Activated CD8-positive, alpha-beta T cell treated with anti-CD3 and anti-CD28 coated beads, Interleukin-2, amount 10 ng/mL, durations not matched to agents 7 days and 5 days (primary cell): ENCODE measurements around the gene FYTTD1. TPM values are rescaled to one million over a fixed set of nuclear protein-coding genes. Genes with fewer than 3 reads are reported as not detected.
"Not testable (repeated sequence)": the region's sequence is repeated elsewhere in the genome, so short reads cannot be mapped to it uniquely, and the experiment has no call there.

Experiments used
- ATAC-seq: fragments of 150-1000 bp; cut with Tn5 transposase; one replicate; pipeline ENCODE4 v1.10.0; 2021; ENCODE audit warnings: moderate library complexity
- CTCF ChIA-PET: fragments of 350-600 bp; sonication (Branson Sonifier 250); formaldehyde crosslinking; loops from one replicate; lab custom pipeline; 2021; ENCODE audit warnings: antibody characterized with exemption; lab: Charles Lee
- POLR2A ChIA-PET: fragments of 350-600 bp; sonication (Branson Sonifier 250); formaldehyde crosslinking; loops from one replicate; lab custom pipeline; 2021; ENCODE audit warnings: antibody characterized with exemption; lab: Charles Lee
- DNase-seq: peaks from one replicate; pipeline ENCODE4 v3.0.0-alpha.2; 2020
- H3K27ac Mint-ChIP-seq: one replicate; pipeline ENCODE4 v1.8.0; 2021; ENCODE audit warnings: mild to moderate bottlenecking, mixed read lengths
- H3K27me3 Mint-ChIP-seq: one replicate; pipeline ENCODE4 v1.8.0; 2021; ENCODE audit warnings: low read depth, mixed read lengths
- H3K36me3 Mint-ChIP-seq: one replicate; pipeline ENCODE4 v1.8.0; 2021; ENCODE audit warnings: low read depth, mixed read lengths
- H3K4me1 Mint-ChIP-seq: one replicate; pipeline ENCODE4 v1.8.0; 2021; ENCODE audit warnings: low read depth, mixed read lengths
- H3K4me3 Mint-ChIP-seq: one replicate; pipeline ENCODE4 v1.8.0; 2021; ENCODE audit warnings: mild to moderate bottlenecking, mixed read lengths
- H3K9me3 Mint-ChIP-seq: one replicate; pipeline ENCODE4 v1.8.0; 2022; ENCODE audit warnings: mixed read lengths; ENCODE audit not compliant: insufficient read depth
- total RNA-seq, 2 experiments: library from RNA; stranded (reverse); gene quantifications; one replicate each; pipeline ENCODE4 v1.2.3, GENCODE V29; 2021

FYTTD1 gene, protein sequence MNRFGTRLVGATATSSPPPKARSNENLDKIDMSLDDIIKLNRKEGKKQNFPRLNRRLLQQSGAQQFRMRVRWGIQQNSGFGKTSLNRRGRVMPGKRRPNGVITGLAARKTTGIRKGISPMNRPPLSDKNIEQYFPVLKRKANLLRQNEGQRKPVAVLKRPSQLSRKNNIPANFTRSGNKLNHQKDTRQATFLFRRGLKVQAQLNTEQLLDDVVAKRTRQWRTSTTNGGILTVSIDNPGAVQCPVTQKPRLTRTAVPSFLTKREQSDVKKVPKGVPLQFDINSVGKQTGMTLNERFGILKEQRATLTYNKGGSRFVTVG
- total RNA-seq = 10 to 100 TPM; 38.4 to 41.8 TPM

DNA sequence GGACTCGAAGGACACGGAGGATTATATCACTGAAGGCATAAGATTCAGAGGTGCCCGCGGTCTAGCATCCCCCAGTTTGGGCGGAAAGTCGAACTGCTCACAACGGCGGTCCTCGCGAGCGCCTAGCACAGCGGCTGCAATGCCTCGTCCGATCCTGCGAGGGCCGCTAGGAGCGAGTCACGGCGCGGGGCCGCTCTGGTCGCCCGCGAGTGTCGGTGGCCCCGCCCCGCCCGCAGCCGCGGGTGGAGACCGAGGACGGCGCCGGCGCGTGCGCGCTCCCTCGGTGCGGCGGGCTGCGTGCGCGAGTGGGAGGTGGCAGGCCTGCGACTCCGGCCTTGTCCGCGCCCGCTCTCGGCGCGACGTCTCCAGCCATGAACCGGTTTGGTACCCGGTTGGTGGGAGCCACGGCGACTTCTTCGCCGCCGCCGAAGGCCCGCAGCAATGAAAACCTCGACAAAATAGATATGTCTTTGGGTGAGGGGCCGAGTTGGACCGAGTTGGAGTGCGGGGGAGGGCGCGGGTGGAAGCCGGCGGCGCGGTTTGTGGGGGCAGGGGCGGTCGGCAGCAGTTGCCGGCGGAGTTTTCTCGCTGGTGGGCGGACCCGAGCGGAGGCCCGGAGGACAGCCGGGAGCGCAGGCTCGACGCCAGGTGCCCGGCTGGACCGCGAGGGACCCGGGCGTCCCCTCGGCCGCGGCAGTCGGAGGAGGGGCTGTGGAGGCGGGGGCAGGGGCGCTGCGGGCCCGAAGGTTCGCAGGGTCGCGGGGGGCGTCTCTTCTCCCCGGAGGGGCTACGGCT is at the start of gene FYTTD1:
TSS of gene FYTTD1 (plus strand) at position 283 of the 795 bp plus-strand sequence. CDS start at position 372, 89 bp downstream.
- peak within 1 kb of the TSS; percentile 87 for H3K4me3 Mint-ChIP-seq

DNA sequence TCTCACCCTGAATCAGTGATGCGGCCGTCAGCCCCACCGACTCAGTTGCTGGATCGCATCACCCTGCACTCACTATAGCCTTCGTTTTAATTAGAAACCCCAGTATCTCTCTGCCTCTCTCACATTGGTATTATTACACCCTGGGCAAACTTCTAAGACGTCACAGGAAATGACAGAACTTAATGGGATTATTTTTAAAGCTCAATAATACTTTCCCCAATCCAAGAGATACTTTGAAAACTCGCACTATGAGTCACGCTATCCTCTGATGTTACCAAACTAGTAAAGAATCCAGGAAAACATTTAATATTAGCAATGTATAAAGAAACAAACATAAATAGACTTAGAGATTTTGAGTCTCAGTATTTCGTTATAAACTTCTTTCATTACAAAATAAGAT is 49.6 kb upstream of the FYTTD1 start:
- no peak for ATAC-seq
- DNase-seq = no peak
- H3K4me1 Mint-ChIP-seq = peaks cover 7% of the 10 kb centered on the region
- H3K36me3 Mint-ChIP-seq = peaks cover 72% of the 10 kb centered on the region
- CTCF ChIA-PET = no interaction called here
- no peak overlapping the region for H3K4me3 Mint-ChIP-seq
- POLR2A ChIA-PET = no interaction called here
- no peak overlapping the region for H3K27ac Mint-ChIP-seq
- no peaks in the 10 kb centered on the region for H3K9me3 Mint-ChIP-seq
- H3K27me3 Mint-ChIP-seq = no peaks in the 10 kb centered on the region

More for the DNA sequence above, at the start of gene FYTTD1:
- peaks cover 2% of the 10 kb centered on the region for H3K27me3 Mint-ChIP-seq
- H3K9me3 Mint-ChIP-seq = no peaks in the 10 kb centered on the region
- DNase-seq (peak; percentile 85), ATAC-seq (peak; percentile 89)
- H3K27ac Mint-ChIP-seq = peak within 1 kb of the TSS; percentile 89
- ChIA-PET CTCF (interaction anchor here (0.8 to 1.5 kb wide), 9 partner anchors 12 to 151 kb away, joined by 3 to 6 read pairs (median 4); partner anchors contain the start of genes LRCH3 and RUBCN), POLR2A (interaction anchor here (0.6 to 2.0 kb wide), 5 partner anchors 14 to 42 kb away, joined by 3 to 12 read pairs (median 6); partner anchors contain the start of gene LRCH3)
- H3K4me1 Mint-ChIP-seq = peaks cover 36% of the 10 kb centered on the region
- H3K36me3 Mint-ChIP-seq = no peaks in the 10 kb centered on the region

DNA sequence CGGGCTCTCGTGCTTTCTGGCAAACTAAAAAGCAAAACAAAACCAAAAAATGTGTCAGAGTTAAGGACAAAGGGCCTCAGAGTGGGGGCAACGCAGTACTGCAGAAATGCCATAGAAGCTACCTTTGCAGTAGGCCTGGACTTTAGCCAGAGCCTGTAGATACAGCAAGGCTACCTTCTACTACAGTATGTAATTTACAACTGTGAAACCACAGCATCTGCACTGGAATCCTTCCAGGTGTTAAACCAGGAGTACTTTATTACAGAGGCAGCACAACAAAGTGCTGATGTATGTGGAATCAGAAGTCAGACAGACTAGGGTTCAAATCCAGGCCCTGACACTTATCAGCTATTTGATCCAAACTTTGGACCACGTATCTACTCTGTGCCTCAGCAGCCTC is 47.8 kb upstream of the FYTTD1 start:
- Mint-ChIP-seq H3K9me3 (no peaks in the 10 kb centered on the region), H3K36me3 (peaks cover 66% of the 10 kb centered on the region), H3K27ac (no peak overlapping the region), H3K27me3 (no peaks in the 10 kb centered on the region), H3K4me3 (no peak overlapping the region), H3K4me1 (peaks cover 8% of the 10 kb centered on the region)
- POLR2A ChIA-PET = no interaction called here
- CTCF ChIA-PET = interaction anchor here (1.0 kb wide), 1 partner anchor 49 kb away, joined by 4 read pairs; no protein-coding TSS in a partner anchor
- ATAC-seq (no peak), DNase-seq (no peak)

DNA sequence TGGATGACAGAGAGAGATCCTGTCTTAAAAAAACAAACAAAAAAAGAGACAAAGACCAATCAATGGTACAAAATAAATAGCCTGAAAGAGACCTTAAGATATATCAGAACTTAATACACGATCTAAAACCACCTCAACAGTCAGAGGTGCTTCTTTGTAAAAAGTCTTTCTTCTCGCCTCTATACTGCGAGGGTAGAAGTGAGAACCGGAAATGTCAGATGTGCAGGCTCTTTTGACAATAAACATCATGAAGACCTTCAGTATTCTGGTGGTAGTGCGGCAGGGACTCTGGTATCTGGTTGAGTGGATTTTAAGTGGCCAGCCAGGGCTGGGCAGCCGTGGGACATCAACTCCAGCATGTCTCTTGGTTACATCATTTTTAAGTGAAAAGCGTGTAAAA is 43.0 kb upstream of the FYTTD1 start:
- no peaks in the 10 kb centered on the region for H3K9me3 Mint-ChIP-seq
- no peak overlapping the region for H3K4me3 Mint-ChIP-seq

DNA sequence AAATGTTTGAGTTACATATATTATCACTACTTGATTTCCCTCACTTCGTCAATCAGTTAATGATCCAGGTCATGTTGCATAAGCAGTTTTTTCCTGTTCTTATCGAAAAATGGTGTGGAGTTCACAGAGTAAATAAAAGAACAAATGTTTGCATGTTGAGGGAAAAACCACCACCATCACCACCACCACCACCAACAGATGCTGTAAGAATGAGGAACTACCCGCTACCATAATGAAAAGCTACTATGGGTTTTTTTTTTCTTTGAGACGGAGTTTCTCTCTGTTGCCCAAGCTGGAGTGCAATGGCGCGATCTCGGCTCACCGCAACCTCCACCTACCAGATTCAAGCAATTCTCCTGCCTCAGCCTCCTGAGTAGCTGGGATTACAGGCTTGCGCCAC is 40.5 kb upstream of the FYTTD1 start:
- CTCF ChIA-PET = no interaction called here
- Mint-ChIP-seq H3K27me3 (no peaks in the 10 kb centered on the region), H3K36me3 (peaks cover 29% of the 10 kb centered on the region), H3K27ac (no peak overlapping the region), H3K9me3 (no peaks in the 10 kb centered on the region), H3K4me1 (peaks cover 29% of the 10 kb centered on the region), H3K4me3 (no peak overlapping the region)
- ATAC-seq (no peak), DNase-seq (no peak)
- POLR2A ChIA-PET = no interaction called here

More for the DNA sequence above, 43.0 kb upstream of the FYTTD1 start:
- Mint-ChIP-seq H3K36me3 (peaks cover 36% of the 10 kb centered on the region), H3K27ac (no peak overlapping the region), H3K27me3 (no peaks in the 10 kb centered on the region), H3K4me1 (peaks cover 11% of the 10 kb centered on the region)
- CTCF ChIA-PET = no interaction called here
- no peak for ATAC-seq
- POLR2A ChIA-PET = no interaction called here
- DNase-seq = no peak

DNA sequence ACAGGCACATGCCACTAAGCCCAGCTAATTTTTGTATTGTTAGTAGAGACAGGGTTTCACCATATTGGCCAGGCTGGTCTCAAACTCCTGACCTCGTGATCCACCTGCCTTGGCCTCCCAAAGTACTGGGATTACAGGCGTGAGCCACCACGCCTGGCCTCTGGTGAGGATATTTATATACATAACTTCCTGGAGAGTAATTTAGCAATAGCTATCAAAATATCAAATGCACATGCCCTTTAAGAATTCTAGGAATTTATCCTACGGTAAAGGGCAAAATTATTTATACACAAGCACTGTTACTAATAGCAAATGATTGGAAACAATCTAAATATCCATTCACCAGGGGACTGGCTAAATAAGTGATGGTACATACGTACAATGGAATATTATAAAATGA is 38.7 kb upstream of the FYTTD1 start:
- Mint-ChIP-seq H3K36me3 (peaks cover 30% of the 10 kb centered on the region), H3K27ac (peak overlapping the region; percentile 22), H3K4me1 (peaks cover 36% of the 10 kb centered on the region)
- POLR2A ChIA-PET, H3K4me3 Mint-ChIP-seq, ATAC-seq, DNase-seq, H3K27me3 Mint-ChIP-seq, H3K9me3 Mint-ChIP-seq: not testable (repeated sequence)
- CTCF ChIA-PET = interaction anchor here (1.0 to 1.5 kb wide), 2 partner anchors 28 to 40 kb away, joined by 3 read pairs; no protein-coding TSS in a partner anchor

DNA sequence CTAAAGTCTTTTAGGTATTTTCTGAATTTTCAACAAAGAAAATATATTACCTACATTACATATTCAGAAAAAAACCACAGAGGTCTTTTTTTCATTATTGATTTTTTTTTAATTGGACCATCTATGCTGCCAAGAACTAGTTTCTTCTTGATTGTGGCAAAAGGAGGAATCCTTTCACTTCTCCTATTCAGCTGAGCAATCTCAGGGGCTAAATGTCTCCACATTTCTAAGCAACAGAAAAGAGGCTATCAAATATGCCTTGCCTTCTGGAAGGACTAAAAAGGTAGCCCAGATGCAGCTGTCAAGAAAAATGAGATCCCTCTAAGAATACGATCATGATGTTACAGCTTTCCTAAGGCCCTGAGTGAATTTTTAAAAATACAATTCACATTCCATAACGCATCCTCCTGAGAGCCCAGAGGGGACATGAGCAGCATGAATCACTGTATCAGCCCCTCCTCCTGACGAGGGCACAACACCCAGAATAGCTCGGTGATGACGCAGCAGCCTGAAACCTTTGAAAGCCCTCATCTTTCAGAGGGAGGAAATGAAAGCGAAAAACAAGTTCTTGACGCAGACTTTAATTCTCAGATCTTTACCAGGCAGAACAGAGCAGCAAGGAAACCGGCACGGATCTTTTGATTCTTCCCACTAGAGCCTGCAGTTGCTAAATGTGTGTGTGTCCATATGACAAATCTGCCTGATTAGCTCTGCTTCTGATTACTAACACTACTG is 37.5 kb upstream of the FYTTD1 start:
- DNase-seq (peak; percentile 92), ATAC-seq (peak; percentile 100)

DNA sequence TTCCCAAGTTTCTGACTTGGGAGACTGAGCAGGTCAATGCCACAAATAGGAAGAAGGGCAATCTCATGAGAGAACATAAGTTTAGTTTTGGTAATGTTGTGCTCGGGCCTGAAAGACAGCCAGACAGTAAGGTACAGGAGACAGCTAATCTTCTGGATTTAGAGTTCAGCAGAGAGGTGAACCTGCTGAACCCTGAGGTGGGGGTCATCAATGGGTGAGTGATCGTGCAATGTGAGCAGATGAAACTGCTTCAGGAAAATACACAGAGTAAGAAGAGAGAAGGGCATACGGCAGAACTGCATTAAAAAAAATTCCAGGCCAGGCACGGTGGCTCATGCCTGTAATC is 36.2 kb upstream of the FYTTD1 start:
- no peak for DNase-seq
- H3K4me1 Mint-ChIP-seq = peaks cover 38% of the 10 kb centered on the region
- ATAC-seq = no peak
- POLR2A ChIA-PET = interaction anchor here (1.9 to 3.6 kb wide), 3 partner anchors 22 to 416 kb away, joined by 4 to 24 read pairs (median 14); partner anchors contain the start of genes LRCH3 and RUBCN
- no peaks in the 10 kb centered on the region for H3K27me3 Mint-ChIP-seq
- CTCF ChIA-PET = interaction anchor here (3.8 kb wide), 1 partner anchor 114 kb away, joined by 17 read pairs; no protein-coding TSS in a partner anchor
- H3K36me3 Mint-ChIP-seq = peaks cover 45% of the 10 kb centered on the region
- peak overlapping the region; percentile 98 for H3K27ac Mint-ChIP-seq
- no peaks in the 10 kb centered on the region for H3K9me3 Mint-ChIP-seq
- no peak overlapping the region for H3K4me3 Mint-ChIP-seq

More for the DNA sequence above, 37.5 kb upstream of the FYTTD1 start:
- ChIA-PET POLR2A (interaction anchor here (1.0 to 3.6 kb wide), 6 partner anchors 21 to 414 kb away, joined by 3 to 24 read pairs (median 4); partner anchors contain the start of genes LRCH3 and RUBCN), CTCF (interaction anchor here (1.0 to 3.8 kb wide), 4 partner anchors 18 to 113 kb away, joined by 3 to 17 read pairs (median 3); partner anchors contain the start of genes FYTTD1 and RUBCN)
- no peaks in the 10 kb centered on the region for H3K9me3 Mint-ChIP-seq
- H3K27me3 Mint-ChIP-seq = no peaks in the 10 kb centered on the region
- H3K36me3 Mint-ChIP-seq = peaks cover 36% of the 10 kb centered on the region
- H3K27ac Mint-ChIP-seq = peak overlapping the region; percentile 98
- peaks cover 38% of the 10 kb centered on the region for H3K4me1 Mint-ChIP-seq
- H3K4me3 Mint-ChIP-seq = peak overlapping the region; percentile 77

DNA sequence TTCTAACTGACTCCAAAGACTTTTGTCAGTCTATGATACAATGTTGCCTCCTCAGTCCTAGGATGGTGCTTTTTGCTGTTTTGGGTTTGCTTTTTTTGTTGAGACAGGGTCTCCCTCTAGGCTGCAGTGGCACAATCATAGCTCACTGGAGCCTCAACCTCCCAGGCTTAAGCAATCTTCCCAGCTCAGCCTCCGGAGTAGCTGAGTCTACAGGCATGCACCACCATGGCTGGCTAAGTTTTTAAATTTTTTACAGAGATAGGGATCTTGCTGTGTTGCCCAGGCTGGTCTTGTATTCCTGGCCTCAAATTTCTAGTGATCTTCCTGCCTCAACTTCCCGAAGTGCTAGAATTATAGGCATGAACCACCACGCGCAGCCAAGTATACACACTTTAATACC is 35.4 kb upstream of the FYTTD1 start:
- ChIA-PET CTCF (interaction anchor here (0.6 to 3.8 kb wide), 3 partner anchors 10 to 115 kb away, joined by 3 to 17 read pairs (median 3); no protein-coding TSS in a partner anchor), POLR2A (interaction anchor here (3.6 kb wide), 1 partner anchor 77 kb away, joined by 24 read pairs; the partner anchor contains the start of gene LRCH3)
- H3K36me3 Mint-ChIP-seq = peaks cover 41% of the 10 kb centered on the region
- ATAC-seq (no peak), DNase-seq (no peak)
- H3K27me3 Mint-ChIP-seq = no peaks in the 10 kb centered on the region
- peaks cover 34% of the 10 kb centered on the region for H3K4me1 Mint-ChIP-seq
- no peak overlapping the region for H3K4me3 Mint-ChIP-seq
- H3K9me3 Mint-ChIP-seq = no peaks in the 10 kb centered on the region
- H3K27ac Mint-ChIP-seq = peak overlapping the region; percentile 46

DNA sequence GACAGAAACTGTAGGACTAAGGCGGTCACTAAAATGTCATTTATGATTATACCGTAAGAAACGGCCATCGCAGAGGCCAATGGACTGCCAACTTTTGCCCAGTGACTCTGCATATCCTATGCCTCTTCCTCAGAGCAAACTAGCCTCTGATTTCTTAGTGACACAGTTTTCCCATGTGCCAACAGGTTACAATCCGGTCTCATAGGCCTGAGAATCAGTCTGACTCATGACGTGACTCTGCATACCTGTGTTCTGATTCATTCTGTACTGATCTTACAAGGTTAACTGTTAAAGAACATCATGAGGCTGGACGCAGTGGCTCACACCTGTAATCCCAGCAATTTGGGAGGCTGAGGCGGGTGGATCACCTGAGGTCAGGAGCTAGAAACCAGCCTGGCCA is 30.8 kb upstream of the FYTTD1 start:
- ChIA-PET CTCF (interaction anchor here (1.3 kb wide), 1 partner anchor 14 kb away, joined by 3 read pairs; no protein-coding TSS in a partner anchor), POLR2A (no interaction called here)
- ATAC-seq (no peak), DNase-seq (no peak)
- Mint-ChIP-seq H3K9me3 (peaks cover 5% of the 10 kb centered on the region), H3K4me1 (peaks cover 13% of the 10 kb centered on the region), H3K27me3 (no peaks in the 10 kb centered on the region), H3K36me3 (peaks cover 56% of the 10 kb centered on the region), H3K4me3 (no peak overlapping the region), H3K27ac (no peak overlapping the region)

DNA sequence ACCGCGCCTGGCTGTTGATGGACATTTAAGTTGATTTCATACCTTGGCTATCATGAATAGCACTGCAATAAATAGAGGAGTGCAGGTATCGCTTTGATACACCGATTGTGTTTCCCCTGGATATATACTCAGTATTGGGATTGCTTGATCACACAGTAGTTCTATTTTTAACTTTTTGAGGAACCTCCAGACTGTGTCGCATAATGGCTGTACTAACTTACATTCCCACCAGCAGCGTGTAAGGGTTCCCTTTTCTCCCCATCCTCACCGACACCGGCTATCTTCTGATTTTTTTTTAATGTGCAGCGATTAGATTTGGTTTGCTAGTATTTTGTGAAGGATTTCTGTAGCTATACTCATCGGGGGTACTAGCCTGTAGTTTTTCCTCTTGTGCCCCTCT is 29.0 kb upstream of the FYTTD1 start:
- ChIA-PET CTCF (no interaction called here), POLR2A (no interaction called here)
- DNase-seq (no peak), ATAC-seq (no peak)
- Mint-ChIP-seq H3K27me3 (no peaks in the 10 kb centered on the region), H3K36me3 (peaks cover 53% of the 10 kb centered on the region), H3K27ac (no peak overlapping the region), H3K4me3 (no peak overlapping the region), H3K4me1 (peaks cover 4% of the 10 kb centered on the region), H3K9me3 (peaks cover 11% of the 10 kb centered on the region)
